Effector memory CD4-positive, alpha-beta T cell (primary cell): ENCODE results near the gene BAG2.

Source experiments
- DNase-seq, 3 donors: peaks; one replicate each; pipeline ENCODE4 v3.0.0-alpha.2; 2020
- H3K27ac ChIP-seq: 2 replicates; pipeline ENCODE4 v1.7.0; 2013; ENCODE audit warnings: mild to moderate bottlenecking, low read length, moderate library complexity; ENCODE audit not compliant: insufficient read depth, poor library complexity, severe bottlenecking
- H3K27me3 ChIP-seq: replicated peaks from 2 replicates; pipeline ENCODE4 v1.7.0; 2013; ENCODE audit warnings: mild to moderate bottlenecking, low read length; ENCODE audit not compliant: insufficient read depth, control insufficient read depth, poor library complexity, severe bottlenecking
- H3K36me3 ChIP-seq: 2 replicates; pipeline ENCODE4 v1.7.0; 2013; ENCODE audit warnings: mild to moderate bottlenecking, low read length, moderate library complexity; ENCODE audit not compliant: control insufficient read depth, insufficient read depth
- H3K4me1 ChIP-seq: 2 replicates; pipeline ENCODE4 v1.7.0; 2013; ENCODE audit warnings: low read length, mild to moderate bottlenecking; ENCODE audit not compliant: control insufficient read depth, insufficient read depth, poor library complexity, severe bottlenecking
- H3K4me3 ChIP-seq: 2 replicates; pipeline ENCODE4 v1.7.0; 2013; ENCODE audit warnings: low read length, low read depth, mild to moderate bottlenecking; ENCODE audit not compliant: insufficient read depth, poor library complexity, severe bottlenecking
- H3K9me3 ChIP-seq: 2 replicates; pipeline ENCODE4 v1.7.0; 2013; ENCODE audit warnings: mild to moderate bottlenecking, low read length, moderate library complexity; ENCODE audit not compliant: control insufficient read depth
- total RNA-seq, 3 donors: gene quantifications; one replicate each; lab custom pipeline; 2026; lab: John Stamatoyannopoulos, UW

BAG2 gene
- total RNA-seq = 6.4 to 14.9 (median 11.0) reads per million in 3 donors

DNA sequence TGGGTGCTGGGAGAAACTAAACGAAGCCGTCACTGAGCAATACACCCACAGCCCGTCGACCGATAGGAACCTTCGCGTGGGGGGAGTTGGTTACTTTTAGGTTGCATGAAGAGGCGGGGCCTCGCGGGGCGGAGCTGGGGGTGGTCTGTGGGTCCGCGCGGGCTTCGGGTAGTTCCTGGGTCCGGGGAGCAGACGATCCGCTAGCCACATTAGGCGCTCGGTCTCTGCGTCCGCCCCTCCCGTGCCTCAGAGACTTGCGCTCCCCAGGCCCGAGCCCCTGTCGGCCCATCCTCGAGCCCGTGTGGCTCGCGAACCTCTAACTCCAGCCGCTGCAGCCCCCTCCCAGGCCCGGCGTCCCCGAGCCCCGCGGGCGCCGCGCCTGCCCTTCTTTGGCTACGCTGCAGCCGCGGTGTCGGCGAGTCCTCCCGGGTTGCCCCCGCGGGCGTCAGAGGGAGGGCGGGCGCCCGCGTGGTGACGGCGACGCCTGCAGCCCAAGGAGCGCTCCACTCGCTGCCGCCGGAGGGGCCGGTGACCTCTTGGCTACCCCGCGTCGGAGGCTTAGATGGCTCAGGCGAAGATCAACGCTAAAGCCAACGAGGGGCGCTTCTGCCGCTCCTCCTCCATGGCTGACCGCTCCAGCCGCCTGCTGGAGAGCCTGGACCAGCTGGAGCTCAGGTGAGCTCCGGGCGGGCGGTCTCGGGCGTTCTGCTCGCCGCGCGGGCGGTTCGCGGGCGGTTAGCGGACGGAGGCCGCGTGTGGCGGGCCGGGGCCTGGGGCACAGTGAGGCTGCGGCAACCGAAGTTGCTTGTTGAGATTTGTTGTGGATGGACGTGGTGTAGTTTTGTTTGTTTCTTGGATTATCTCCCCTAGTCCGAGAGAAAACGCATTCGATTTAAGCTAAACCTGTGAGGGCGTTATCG lies at the start of gene BAG2:
BAG2 (plus strand) TSS at position 191 of the 920 bp plus-strand sequence; CDS start at position 563, 372 bp downstream.
- peak; percentile 59 to 73 (median 72) for DNase-seq
- peak within 1 kb of the TSS; percentile 64 for H3K4me3 ChIP-seq
- H3K27ac ChIP-seq = peak within 1 kb of the TSS; percentile 72
- no peaks in the 10 kb centered on the region for H3K36me3 ChIP-seq
- H3K9me3 ChIP-seq = no peaks in the 10 kb centered on the region
- no peaks in the 10 kb centered on the region for H3K27me3 ChIP-seq
- H3K4me1 ChIP-seq = peaks cover 5% of the 10 kb centered on the region

DNA sequence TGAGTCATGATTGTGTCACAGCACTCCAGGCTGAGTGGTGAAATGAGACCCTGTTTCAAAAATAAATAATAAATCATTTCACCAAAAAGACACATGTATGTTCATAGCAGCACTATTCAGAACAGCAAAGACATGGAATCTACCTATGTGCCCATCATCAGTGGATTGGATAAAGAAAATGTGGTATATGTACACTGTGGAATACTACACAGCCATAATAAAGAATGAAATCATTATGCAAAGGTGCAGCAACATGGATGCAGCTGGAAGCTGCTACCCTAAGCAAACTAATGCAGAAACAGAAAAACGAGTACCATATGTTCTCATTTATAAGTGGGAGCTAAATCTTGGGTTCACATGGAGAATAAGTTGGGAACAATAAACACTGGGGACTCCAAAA lies 49.0 kb upstream of the BAG2 start:
- Histone ChIP-seq H3K4me3 (no peak overlapping the region), H3K27me3 (no peaks in the 10 kb centered on the region), H3K4me1 (no peaks in the 10 kb centered on the region), H3K36me3 (peaks cover 3% of the 10 kb centered on the region), H3K27ac (no peak overlapping the region), H3K9me3 (no peaks in the 10 kb centered on the region)
- DNase-seq = no peak

DNA sequence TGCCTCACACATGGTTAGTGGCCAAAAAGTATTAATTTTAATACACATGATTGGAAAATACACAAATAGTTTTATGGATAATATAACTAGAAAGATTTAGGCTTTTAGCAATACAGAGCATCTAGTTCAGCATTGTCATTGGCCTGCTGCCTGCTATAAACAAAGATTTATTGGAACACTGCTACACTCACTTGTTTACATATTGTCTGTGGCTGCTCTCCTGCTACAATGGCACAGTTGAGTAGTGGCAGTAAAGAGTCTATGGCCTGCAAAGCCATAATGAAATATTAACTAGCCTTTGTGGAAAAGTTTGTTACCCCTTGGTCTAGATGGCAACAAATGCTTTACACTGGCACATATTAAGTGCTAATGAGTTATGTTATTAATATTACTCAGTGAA lies 44.4 kb upstream of the BAG2 start:
- no peaks in the 10 kb centered on the region for H3K9me3 ChIP-seq
- H3K4me1 ChIP-seq = no peaks in the 10 kb centered on the region
- no peaks in the 10 kb centered on the region for H3K27me3 ChIP-seq
- H3K4me3 ChIP-seq = no peak overlapping the region
- H3K27ac ChIP-seq = no peak overlapping the region
- peaks cover 16% of the 10 kb centered on the region for H3K36me3 ChIP-seq
- DNase-seq = no peak

DNA sequence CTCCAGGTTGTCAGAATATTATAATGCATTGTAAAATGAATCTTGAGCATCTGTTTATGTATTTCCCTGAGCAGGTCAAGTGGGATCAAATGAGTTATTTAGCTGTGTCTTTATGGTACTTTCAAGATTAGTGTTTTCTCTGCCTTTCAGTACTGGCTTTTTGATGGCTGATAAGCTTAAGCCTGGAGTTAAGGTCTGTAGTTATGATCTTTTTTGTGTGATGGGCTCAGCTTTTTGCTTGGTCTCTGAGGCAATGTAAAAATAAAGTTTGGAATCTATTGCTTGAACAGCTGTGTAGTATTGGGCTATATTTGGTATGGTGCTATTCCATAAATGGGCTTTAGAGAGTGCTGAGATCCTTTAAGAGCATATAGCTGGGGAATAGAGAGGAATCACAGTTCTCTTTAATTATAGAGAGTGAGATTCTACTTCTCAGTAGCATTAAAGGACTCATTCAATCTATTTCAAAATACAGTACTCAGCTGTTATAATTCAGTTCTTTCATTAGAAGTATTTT lies 41.4 kb upstream of the BAG2 start:
- Histone ChIP-seq H3K27ac (no peak overlapping the region), H3K4me3 (no peak overlapping the region), H3K9me3 (no peaks in the 10 kb centered on the region), H3K27me3 (no peaks in the 10 kb centered on the region), H3K36me3 (peaks cover 34% of the 10 kb centered on the region), H3K4me1 (no peaks in the 10 kb centered on the region)
- no peak for DNase-seq

DNA sequence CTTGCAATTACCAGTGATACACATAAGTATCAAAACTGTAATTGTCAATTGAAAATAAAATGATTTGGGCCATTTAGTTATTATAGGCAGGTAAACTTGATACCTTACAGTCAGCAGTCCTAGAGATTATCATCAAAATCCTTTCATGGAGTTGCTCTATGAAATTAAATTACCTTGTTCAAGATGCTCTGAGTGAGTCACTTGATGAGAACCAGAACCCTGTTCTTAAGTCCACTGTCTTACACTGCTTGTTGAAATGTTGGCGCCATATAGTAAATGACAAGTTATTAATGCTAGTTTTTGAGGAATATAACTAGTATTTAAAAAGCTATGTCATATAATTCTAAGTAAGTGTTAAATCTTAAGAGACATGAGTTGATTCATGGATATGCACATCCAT lies 37.2 kb upstream of the BAG2 start:
- H3K4me3 ChIP-seq = no peak overlapping the region
- no peaks in the 10 kb centered on the region for H3K9me3 ChIP-seq
- H3K36me3 ChIP-seq = peaks cover 26% of the 10 kb centered on the region

DNA sequence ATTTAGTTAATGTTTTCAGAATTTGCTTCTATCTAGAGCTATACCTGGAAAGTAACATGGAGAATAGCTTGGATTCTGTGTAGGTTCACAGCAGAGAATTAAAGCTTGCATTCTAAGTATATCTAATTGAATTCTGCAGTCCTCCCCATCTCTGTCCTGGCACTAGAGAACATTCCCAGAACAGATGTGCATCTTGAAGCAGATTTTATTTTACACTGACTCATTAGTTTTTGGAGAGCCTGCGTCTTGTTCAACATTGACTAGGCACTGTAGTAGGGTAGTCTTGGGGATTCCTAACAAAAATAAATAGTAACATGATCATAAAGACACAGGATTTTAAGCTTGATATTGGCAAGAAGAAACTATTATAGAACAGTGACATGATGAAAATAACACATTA lies 36.2 kb upstream of the BAG2 start:
- no peaks in the 10 kb centered on the region for H3K27me3 ChIP-seq
- H3K4me1 ChIP-seq = no peaks in the 10 kb centered on the region
- no peaks in the 10 kb centered on the region for H3K9me3 ChIP-seq
- no peak for DNase-seq
- no peak overlapping the region for H3K4me3 ChIP-seq
- peaks cover 26% of the 10 kb centered on the region for H3K36me3 ChIP-seq
- H3K27ac ChIP-seq = no peak overlapping the region

More for the DNA sequence above, 37.2 kb upstream of the BAG2 start:
- DNase-seq = no peak
- H3K4me1 ChIP-seq = no peaks in the 10 kb centered on the region
- no peak overlapping the region for H3K27ac ChIP-seq
- H3K27me3 ChIP-seq = no peaks in the 10 kb centered on the region

DNA sequence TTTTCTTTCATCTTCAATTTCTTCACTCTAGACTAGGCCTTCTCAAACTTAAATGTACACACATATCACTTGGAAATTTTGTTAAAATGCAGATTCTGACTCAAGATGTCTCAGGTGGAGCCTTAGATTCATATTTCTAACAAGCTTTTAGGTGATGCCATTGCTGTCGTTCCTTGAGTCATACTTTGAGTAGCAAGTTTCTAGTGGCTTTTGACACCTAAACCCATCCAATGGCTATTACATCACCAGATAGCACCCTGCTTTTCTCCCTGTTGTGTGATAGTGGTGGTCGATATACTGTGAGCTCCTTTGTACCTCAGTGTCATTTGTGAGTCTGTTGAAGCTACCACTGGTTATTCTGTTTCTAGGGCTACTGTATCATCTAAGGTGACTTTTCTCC lies 34.8 kb upstream of the BAG2 start:
- DNase-seq = no peak
- H3K9me3 ChIP-seq = no peaks in the 10 kb centered on the region
- H3K36me3 ChIP-seq = peaks cover 19% of the 10 kb centered on the region
- H3K27me3 ChIP-seq = no peaks in the 10 kb centered on the region
- no peak overlapping the region for H3K27ac ChIP-seq
- no peaks in the 10 kb centered on the region for H3K4me1 ChIP-seq
- no peak overlapping the region for H3K4me3 ChIP-seq

DNA sequence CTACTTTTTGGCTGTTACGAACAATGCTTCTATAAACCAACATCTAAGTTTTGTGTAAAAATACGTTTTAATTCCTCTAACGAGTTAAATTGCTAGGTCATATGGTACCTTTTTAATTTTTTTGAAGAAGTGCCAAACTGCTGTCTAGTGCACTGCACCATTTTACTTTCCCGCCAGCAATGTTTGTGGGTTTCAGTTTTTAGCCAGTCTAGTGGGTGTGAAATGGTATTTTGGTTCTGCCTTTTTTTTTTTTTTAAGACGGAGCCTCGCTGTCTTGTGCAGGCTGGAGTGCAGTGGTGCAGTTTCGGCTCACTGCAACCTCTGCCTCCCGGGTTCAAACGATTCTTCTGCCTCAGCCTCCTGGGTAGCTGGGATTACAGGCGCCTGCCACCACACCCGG lies 34.1 kb upstream of the BAG2 start:
- H3K4me3 ChIP-seq = no peak overlapping the region
- H3K9me3 ChIP-seq = no peaks in the 10 kb centered on the region
- no peak overlapping the region for H3K27ac ChIP-seq
- no peaks in the 10 kb centered on the region for H3K4me1 ChIP-seq
- no peaks in the 10 kb centered on the region for H3K27me3 ChIP-seq
- peaks cover 16% of the 10 kb centered on the region for H3K36me3 ChIP-seq
- DNase-seq = no peak

DNA sequence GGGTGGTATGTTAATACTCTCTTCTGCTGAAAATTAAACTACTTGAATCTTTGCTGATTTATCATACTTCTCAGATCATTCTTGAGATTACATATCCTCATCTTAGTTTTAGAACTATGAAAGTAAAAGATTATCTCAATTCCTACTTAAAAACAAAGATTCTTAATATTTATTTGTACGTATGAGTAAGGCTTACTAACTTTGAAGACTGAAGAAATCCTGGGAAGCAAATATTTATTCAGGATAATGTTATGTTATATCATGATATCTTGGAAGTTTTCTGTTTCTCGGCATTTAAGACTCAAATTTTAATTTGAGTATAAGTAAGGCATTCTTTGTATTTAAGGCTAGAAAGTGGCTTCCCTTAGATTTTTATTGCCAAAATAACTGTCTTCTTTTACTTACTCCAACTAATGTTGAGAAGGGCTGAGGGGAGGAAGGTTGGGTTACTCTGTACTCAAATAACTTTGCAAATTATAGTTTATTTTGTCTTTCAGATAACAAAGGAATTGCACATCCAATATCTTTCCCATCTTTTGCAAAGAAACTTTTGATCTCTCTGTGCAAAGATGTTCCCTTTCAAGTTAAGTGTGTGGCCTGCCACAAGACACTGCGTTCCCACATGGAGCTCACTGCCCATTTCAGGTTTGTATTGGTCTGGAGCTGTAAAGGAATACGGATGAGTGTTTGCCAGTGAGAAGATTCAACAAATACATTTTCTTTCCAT lies 30.5 kb upstream of the BAG2 start:
- no peaks in the 10 kb centered on the region for H3K4me1 ChIP-seq
- no peak overlapping the region for H3K27ac ChIP-seq
- H3K36me3 ChIP-seq = peaks cover 5% of the 10 kb centered on the region
- H3K27me3 ChIP-seq = no peaks in the 10 kb centered on the region
- DNase-seq = no peak
- no peak overlapping the region for H3K4me3 ChIP-seq
- H3K9me3 ChIP-seq = no peaks in the 10 kb centered on the region

DNA sequence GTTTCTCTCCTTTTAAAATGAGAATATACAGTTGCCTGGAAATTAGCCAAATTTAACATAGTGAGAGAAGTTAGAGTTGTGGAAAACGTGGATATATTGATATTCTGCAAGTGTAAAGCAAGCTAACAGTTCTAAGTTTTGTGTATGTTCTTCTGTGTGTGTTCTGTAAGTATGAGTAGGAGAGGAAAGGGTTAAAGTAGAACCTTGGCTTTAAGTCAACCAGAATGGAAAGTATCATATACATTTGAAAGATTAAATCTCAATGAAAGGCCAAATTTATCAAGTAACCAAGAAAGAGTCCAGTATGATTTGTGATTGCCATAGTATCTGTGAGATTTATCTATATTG lies 30.0 kb upstream of the BAG2 start:
- no peaks in the 10 kb centered on the region for H3K9me3 ChIP-seq
- no peaks in the 10 kb centered on the region for H3K4me1 ChIP-seq
- DNase-seq = no peak
- no peak overlapping the region for H3K4me3 ChIP-seq
- no peaks in the 10 kb centered on the region for H3K27me3 ChIP-seq
- no peak overlapping the region for H3K27ac ChIP-seq
- H3K36me3 ChIP-seq = peaks cover 7% of the 10 kb centered on the region
